Calu3 (cell line): Measurements from ENCODE around the gene DFFB. TPM values are rescaled to one million over a fixed set of nuclear protein-coding genes. Genes with fewer than 3 reads are reported as not detected.

ENCODE experiments used
- BruUV-seq: library from RNA; stranded (reverse); fragments of 400-500 nt; replicated peaks from 2 replicates; lab custom pipeline; 2021; lab: Mats Ljungman, UMichigan
- CTCF ChIA-PET: fragments of 300-600 bp; sonication (Branson Sonifier 250); formaldehyde crosslinking; loops from one replicate; lab custom pipeline; 2022; ENCODE audit warnings: antibody characterized with exemption; lab: Charles Lee
- DNase-seq: peaks from one replicate; pipeline ENCODE4 v3.0.0; 2022
- H3K27ac Mint-ChIP-seq: one replicate; pipeline ENCODE4 v1.8.0; 2022; ENCODE audit warnings: mixed read lengths; ENCODE audit not compliant: unreplicated experiment
- H3K27me3 Mint-ChIP-seq: one replicate; pipeline ENCODE4 v1.8.0; 2022; ENCODE audit warnings: mixed read lengths; ENCODE audit not compliant: unreplicated experiment
- H3K36me3 Mint-ChIP-seq: one replicate; pipeline ENCODE4 v1.8.0; 2022; ENCODE audit warnings: mild to moderate bottlenecking, moderate library complexity, mixed read lengths; ENCODE audit not compliant: insufficient read depth, unreplicated experiment
- H3K4me1 Mint-ChIP-seq: one replicate; pipeline ENCODE4 v1.8.0; 2022; ENCODE audit warnings: mild to moderate bottlenecking, low read depth, mixed read lengths; ENCODE audit not compliant: unreplicated experiment
- H3K4me3 Mint-ChIP-seq: one replicate; pipeline ENCODE4 v1.8.0; 2022; ENCODE audit warnings: mild to moderate bottlenecking, low read depth, moderate library complexity, mixed read lengths; ENCODE audit not compliant: unreplicated experiment
- H3K9me3 Mint-ChIP-seq: one replicate; pipeline ENCODE4 v1.8.0; 2022; ENCODE audit warnings: low read depth, mixed read lengths; ENCODE audit not compliant: unreplicated experiment
- intact Hi-C: fragments of 100-400 bp; cut with micrococcal nuclease; formaldehyde crosslinking; loops from one replicate; pipeline ENCODE4 v1.10.0; 2022; ENCODE audit not compliant: unreplicated experiment
- total RNA-seq: library from RNA; stranded (reverse); gene quantifications from 2 replicates; pipeline ENCODE4 v1.2.3, GENCODE V29; 2022
- TF ChIP-seq, protein P1 (sequence below): fragments of 200-600 bp; IDR thresholded peaks from one replicate; pipeline ENCODE4 v1.8.0; 2022; ENCODE audit warnings: antibody characterized with exemption; ENCODE audit not compliant: unreplicated experiment

The DFFB gene
- total RNA-seq, 1 experiment from 2014 or later: 6.6 TPM

GRCh38 chr1:3821004-3821403, 36.3 kb upstream of the DFFB start:
- intact Hi-C loops: no loop called here
- TF ChIP-seq, protein P1, sequence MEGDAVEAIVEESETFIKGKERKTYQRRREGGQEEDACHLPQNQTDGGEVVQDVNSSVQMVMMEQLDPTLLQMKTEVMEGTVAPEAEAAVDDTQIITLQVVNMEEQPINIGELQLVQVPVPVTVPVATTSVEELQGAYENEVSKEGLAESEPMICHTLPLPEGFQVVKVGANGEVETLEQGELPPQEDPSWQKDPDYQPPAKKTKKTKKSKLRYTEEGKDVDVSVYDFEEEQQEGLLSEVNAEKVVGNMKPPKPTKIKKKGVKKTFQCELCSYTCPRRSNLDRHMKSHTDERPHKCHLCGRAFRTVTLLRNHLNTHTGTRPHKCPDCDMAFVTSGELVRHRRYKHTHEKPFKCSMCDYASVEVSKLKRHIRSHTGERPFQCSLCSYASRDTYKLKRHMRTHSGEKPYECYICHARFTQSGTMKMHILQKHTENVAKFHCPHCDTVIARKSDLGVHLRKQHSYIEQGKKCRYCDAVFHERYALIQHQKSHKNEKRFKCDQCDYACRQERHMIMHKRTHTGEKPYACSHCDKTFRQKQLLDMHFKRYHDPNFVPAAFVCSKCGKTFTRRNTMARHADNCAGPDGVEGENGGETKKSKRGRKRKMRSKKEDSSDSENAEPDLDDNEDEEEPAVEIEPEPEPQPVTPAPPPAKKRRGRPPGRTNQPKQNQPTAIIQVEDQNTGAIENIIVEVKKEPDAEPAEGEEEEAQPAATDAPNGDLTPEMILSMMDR: no peak
- Mint-ChIP-seq H3K27me3 (no peaks in the 10 kb centered on the region), H3K36me3 (peaks cover 15% of the 10 kb centered on the region), H3K4me3 (no peak overlapping the region), H3K9me3 (no peaks in the 10 kb centered on the region), H3K4me1 (no peaks in the 10 kb centered on the region), H3K27ac (no peak overlapping the region)
- no peak for DNase-seq
- no TSS peak for BruUV-seq
- CTCF ChIA-PET: no interaction called here

DNA sequence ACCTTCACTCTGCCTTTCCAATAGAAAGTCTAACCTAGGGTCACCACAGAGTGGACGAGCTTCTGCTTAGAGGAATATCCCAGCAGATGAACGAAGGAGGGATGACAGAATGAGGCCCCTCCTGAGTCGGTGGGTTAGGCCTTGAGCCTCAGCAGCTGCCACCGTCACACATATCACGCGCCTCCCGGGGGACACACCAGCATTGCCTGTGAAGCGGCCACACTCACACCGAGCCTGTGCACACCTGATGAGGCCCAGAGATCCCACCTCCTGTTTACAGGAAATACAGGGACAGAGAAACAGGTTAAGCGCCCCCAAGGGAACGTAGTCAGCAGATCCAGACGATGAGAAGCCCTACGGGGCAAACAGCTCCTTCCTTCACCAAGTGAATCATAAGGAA, 35.8 kb upstream of the DFFB start:
- DNase-seq: no peak
- H3K27me3 Mint-ChIP-seq: no peaks in the 10 kb centered on the region
- intact Hi-C loops: no loop called here
- no peaks in the 10 kb centered on the region for H3K9me3 Mint-ChIP-seq
- peaks cover 15% of the 10 kb centered on the region for H3K36me3 Mint-ChIP-seq
- CTCF ChIA-PET: no interaction called here
- H3K4me3 Mint-ChIP-seq: no peak overlapping the region
- H3K4me1 Mint-ChIP-seq: no peaks in the 10 kb centered on the region
- BruUV-seq: no TSS peak
- no peak overlapping the region for H3K27ac Mint-ChIP-seq
- TF ChIP-seq, protein P1: no peak

DNA sequence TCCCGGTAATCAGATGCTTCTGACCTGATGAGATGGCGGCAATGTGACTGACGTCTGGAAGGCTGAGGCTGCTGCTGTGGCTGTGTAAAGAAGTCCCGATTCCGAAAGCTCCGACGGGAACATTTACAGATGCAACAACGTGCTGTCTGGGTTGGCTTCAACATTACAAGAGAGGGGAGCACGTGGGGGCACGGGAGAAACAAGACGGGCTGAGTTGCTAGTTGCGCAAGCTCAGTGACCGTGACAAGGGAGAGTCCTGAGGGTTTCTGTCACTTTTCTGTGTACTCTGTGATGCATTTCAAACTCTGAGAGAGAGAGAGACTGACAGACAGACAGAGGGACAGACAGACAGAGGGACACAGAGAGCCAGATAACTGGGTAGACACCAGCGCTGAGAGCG, 35.4 kb upstream of the DFFB start:
- no TSS peak for BruUV-seq
- no peak overlapping the region for H3K27ac Mint-ChIP-seq
- H3K9me3 Mint-ChIP-seq: no peaks in the 10 kb centered on the region
- CTCF ChIA-PET: no interaction called here
- TF ChIP-seq, protein P1: no peak
- H3K4me3 Mint-ChIP-seq: no peak overlapping the region
- H3K27me3 Mint-ChIP-seq: no peaks in the 10 kb centered on the region
- no peaks in the 10 kb centered on the region for H3K4me1 Mint-ChIP-seq
- H3K36me3 Mint-ChIP-seq: peaks cover 15% of the 10 kb centered on the region
- intact Hi-C loops: no loop called here
- DNase-seq: no peak

DNA sequence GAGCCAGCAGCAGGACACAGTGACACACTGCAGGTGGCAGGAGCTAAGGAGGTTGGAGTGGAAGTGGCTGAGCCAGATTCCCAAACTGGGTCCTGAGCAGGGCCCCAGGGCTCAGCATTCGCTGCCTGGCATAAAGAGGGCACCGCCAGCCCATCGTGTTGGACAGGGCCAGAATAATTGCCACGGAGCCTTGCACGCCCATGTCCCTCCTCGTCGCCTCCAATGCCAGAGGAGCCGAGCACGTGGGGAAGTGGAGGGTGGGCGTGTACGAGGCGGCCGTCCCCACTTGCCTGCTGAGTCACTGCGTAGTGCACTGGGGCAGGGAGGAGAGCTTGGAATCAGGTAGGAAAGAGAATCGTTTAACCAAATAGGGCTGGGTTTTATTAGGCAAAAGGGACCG, 34.9 kb upstream of the DFFB start:
- CTCF ChIA-PET: no interaction called here
- Mint-ChIP-seq H3K27me3 (no peaks in the 10 kb centered on the region), H3K4me1 (no peaks in the 10 kb centered on the region), H3K36me3 (peaks cover 12% of the 10 kb centered on the region), H3K27ac (no peak overlapping the region), H3K4me3 (no peak overlapping the region), H3K9me3 (no peaks in the 10 kb centered on the region)
- no peak for DNase-seq
- intact Hi-C loops: no loop called here
- TF ChIP-seq, protein P1: no peak
- BruUV-seq: no TSS peak
